Neuronal stem cell (in vitro differentiated cells): ENCODE data around the gene TXNDC8.

Source experiments
- DNase-seq: peaks from one replicate; pipeline ENCODE4 v3.0.0-alpha.2; 2013; ENCODE audit warnings: low spot score
- H2AFZ ChIP-seq: one replicate; pipeline ENCODE4 v1.6.1; 2013; ENCODE audit warnings: mild to moderate bottlenecking, low read length, inconsistent platforms
- H2AK5ac ChIP-seq: 2 replicates; pipeline ENCODE4 v1.6.1; 2013; ENCODE audit warnings: low read depth, mild to moderate bottlenecking, inconsistent platforms, low read length, moderate library complexity, mixed read lengths
- H2BK120ac ChIP-seq: 2 replicates; pipeline ENCODE4 v1.6.1; 2013; ENCODE audit warnings: low read depth, mild to moderate bottlenecking, inconsistent platforms, low read length, moderate library complexity, mixed read lengths
- H2BK12ac ChIP-seq: one replicate; pipeline ENCODE4 v1.6.1; 2013; ENCODE audit warnings: low read length, inconsistent platforms
- H2BK15ac ChIP-seq: 2 replicates; pipeline ENCODE4 v1.6.1; 2013; ENCODE audit warnings: mild to moderate bottlenecking, low read length, inconsistent platforms, mixed read lengths
- H2BK5ac ChIP-seq: one replicate; pipeline ENCODE4 v1.6.1; 2013; ENCODE audit warnings: inconsistent platforms, mild to moderate bottlenecking, low read length, moderate library complexity
- H3K14ac ChIP-seq: one replicate; pipeline ENCODE4 v1.6.1; 2013; ENCODE audit warnings: low read length, inconsistent platforms
- H3K18ac ChIP-seq: 2 replicates; pipeline ENCODE4 v1.6.1; 2013; ENCODE audit warnings: low read length, inconsistent platforms
- H3K23ac ChIP-seq: 2 replicates; pipeline ENCODE4 v1.6.1; 2013; ENCODE audit warnings: low read depth, mild to moderate bottlenecking, mixed read lengths, low read length, inconsistent platforms; ENCODE audit not compliant: poor library complexity
- H3K27ac ChIP-seq: replicated peaks from 3 replicates; pipeline ENCODE4 v1.5.1; 2013; ENCODE audit warnings: low read length, inconsistent platforms
- H3K27me3 ChIP-seq, 3 experiments: 2 replicates each; pipeline ENCODE4 v1.6.1; 2013; ENCODE audit warnings: low read length in 3 of 3, mild to moderate bottlenecking in 2 of 3, inconsistent platforms in 1 of 3, low read depth in 1 of 3, mixed read lengths in 1 of 3, moderate library complexity in 1 of 3; ENCODE audit not compliant: control insufficient read depth in 3 of 3, insufficient read depth in 3 of 3
- H3K36me3 ChIP-seq, 2 donors: replicated peaks in 1 of 2; 2 replicates each; pipeline ENCODE4 v1.6.1; 2013; ENCODE audit warnings: low read length in 2 of 2; ENCODE audit not compliant: control insufficient read depth in 2 of 2, insufficient read depth in 2 of 2
- H3K4ac ChIP-seq: 2 replicates; pipeline ENCODE4 v1.6.1; 2013; ENCODE audit warnings: inconsistent platforms, mild to moderate bottlenecking, low read length, moderate library complexity
- H3K4me1 ChIP-seq, 2 donors: 1 replicate in 1 of 2; 2 replicates in 1 of 2; pipeline ENCODE4 v1.6.1; 2013; ENCODE audit warnings: low read length in 2 of 2, low read depth in 1 of 2; ENCODE audit not compliant: control insufficient read depth in 2 of 2, insufficient read depth in 1 of 2
- H3K4me2 ChIP-seq: one replicate; pipeline ENCODE4 v1.6.1; 2013; ENCODE audit warnings: mild to moderate bottlenecking, low read length, inconsistent platforms; ENCODE audit not compliant: insufficient read depth, poor library complexity, severe bottlenecking
- H3K4me3 ChIP-seq, 2 donors: 2 replicates each; pipeline ENCODE4 v1.5.1; 2013; ENCODE audit warnings: low read length in 2 of 2, mild to moderate bottlenecking in 2 of 2, inconsistent platforms in 1 of 2, moderate library complexity in 1 of 2
- H3K79me1 ChIP-seq: one replicate; pipeline ENCODE4 v1.6.1; 2013; ENCODE audit warnings: low read depth, mild to moderate bottlenecking, inconsistent platforms, low read length, moderate library complexity
- H3K9ac ChIP-seq: one replicate; pipeline ENCODE4 v1.6.1; 2013; ENCODE audit warnings: mild to moderate bottlenecking, low read depth, low read length, inconsistent platforms; ENCODE audit not compliant: poor library complexity
- H3K9me3 ChIP-seq, 2 donors: replicated peaks in 1 of 2; 2 replicates each; pipeline versions ENCODE3 to v1.6.1; 2013; ENCODE audit warnings: low read length in 2 of 2, mild to moderate bottlenecking in 2 of 2, inconsistent platforms in 1 of 2, low read depth in 1 of 2, mixed read lengths in 1 of 2, moderate library complexity in 1 of 2; ENCODE audit not compliant: control insufficient read depth in 2 of 2, insufficient read depth in 1 of 2
- H4K8ac ChIP-seq: one replicate; pipeline ENCODE4 v1.6.1; 2013; ENCODE audit warnings: low read depth, mild to moderate bottlenecking, inconsistent platforms, low read length, moderate library complexity
- H4K91ac ChIP-seq: one replicate; pipeline ENCODE4 v1.6.1; 2013; ENCODE audit warnings: low read length, low read depth, mild to moderate bottlenecking, inconsistent platforms; ENCODE audit not compliant: poor library complexity
- WGBS, 2 donors: extraction: QIAGEN DNeasy Blood & Tissue Kit; methylation state at CpG; one replicate each; pipeline ENCODE4 v1.1.7; 2013; ENCODE audit warnings: missing lambda C conversion rate in 2 of 2, mixed read lengths in 1 of 2; ENCODE audit not compliant: insufficient read length in 2 of 2, insufficient replicate concordance in 1 of 2; ENCODE audit errors: extremely low coverage in 2 of 2; 5-methylcytosine and 5-hydroxymethylcytosine counted together

Gene TXNDC8

DNA sequence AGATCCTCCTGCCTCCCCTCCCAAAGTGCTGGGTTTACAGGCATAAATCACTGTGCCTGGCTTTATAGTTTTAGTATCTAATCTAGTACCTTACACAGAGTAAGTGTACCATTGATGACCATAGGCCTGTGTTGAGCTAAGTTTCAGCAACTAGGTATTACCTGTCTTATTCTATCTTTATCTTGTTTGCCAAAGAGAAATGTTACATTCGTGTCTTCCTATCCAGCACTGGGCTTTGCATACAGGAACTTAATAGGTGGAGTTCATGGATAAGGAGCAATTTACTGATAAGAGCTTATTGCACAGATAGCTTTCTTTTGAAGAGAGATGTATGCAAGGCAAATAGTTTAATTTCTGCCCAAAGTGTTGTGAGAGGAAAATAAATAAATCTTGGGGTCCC, 30.5 kb downstream of the TXNDC8 start:
- H3K27me3 ChIP-seq = peaks cover 0 to 4% (median 0%) of the 10 kb centered on the region in 3 experiments

DNA sequence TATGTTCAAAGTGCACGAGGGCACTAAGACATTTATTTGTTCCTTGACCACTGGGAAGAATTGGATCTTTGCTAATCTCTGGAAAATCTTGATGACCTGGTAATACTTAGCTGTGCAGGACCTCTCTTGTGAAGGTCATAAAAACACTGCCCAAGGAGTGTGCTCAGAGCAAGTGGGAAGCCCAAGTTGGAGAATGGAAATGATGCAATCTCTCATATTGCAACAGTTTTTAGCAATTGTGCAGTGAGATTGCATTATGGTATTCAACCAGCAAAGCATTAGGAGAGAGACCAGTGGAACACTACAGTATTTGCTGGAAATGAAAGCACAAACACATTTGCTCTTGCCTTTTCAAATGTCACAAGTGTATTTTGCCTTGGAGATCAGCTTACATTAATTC, 34.5 kb downstream of the TXNDC8 start:
- Histone ChIP-seq H4K8ac (no peak overlapping the region), H3K27ac (no peak overlapping the region), H2BK5ac (no peak overlapping the region), H3K9me3 (no peaks in the 10 kb centered on the region), H2BK12ac (no peak overlapping the region), H3K18ac (no peak overlapping the region), H3K4me3 (no peak overlapping the region), H3K36me3 (no peaks in the 10 kb centered on the region), H2AFZ (no peak overlapping the region), H4K91ac (no peak overlapping the region), H3K4ac (no peak overlapping the region), H3K79me1 (no peaks in the 10 kb centered on the region), H3K14ac (no peak overlapping the region), H3K27me3 (peaks cover 0 to 4% (median 0%) of the 10 kb centered on the region in 3 experiments), H3K9ac (no peak overlapping the region), H2BK120ac (no peak overlapping the region), H2BK15ac (no peak overlapping the region), H3K23ac (no peak overlapping the region), H3K4me2 (no peak overlapping the region), H3K4me1 (no peaks in the 10 kb centered on the region), H2AK5ac (no peak overlapping the region)
- no CpG with 5 or more reads among the region's 1 CpG for WGBS, 2 donors
- DNase-seq = no peak

More for the DNA sequence above, 30.5 kb downstream of the TXNDC8 start:
- Histone ChIP-seq H4K91ac (no peak overlapping the region), H3K23ac (no peak overlapping the region), H2AK5ac (no peak overlapping the region), H3K4me1 (no peaks in the 10 kb centered on the region), H3K4me2 (no peak overlapping the region), H3K14ac (no peak overlapping the region), H3K4me3 (no peak overlapping the region), H2BK120ac (no peak overlapping the region), H4K8ac (no peak overlapping the region), H3K4ac (no peak overlapping the region), H3K79me1 (no peaks in the 10 kb centered on the region), H3K36me3 (no peaks in the 10 kb centered on the region), H2BK15ac (no peak overlapping the region), H3K9ac (no peak overlapping the region), H2AFZ (no peak overlapping the region), H3K18ac (no peak overlapping the region), H3K27ac (no peak overlapping the region), H2BK12ac (no peak overlapping the region), H3K9me3 (no peaks in the 10 kb centered on the region), H2BK5ac (no peak overlapping the region)
- no CpG with 5 or more reads among the region's 1 CpG for WGBS, 2 donors
- no peak for DNase-seq

DNA sequence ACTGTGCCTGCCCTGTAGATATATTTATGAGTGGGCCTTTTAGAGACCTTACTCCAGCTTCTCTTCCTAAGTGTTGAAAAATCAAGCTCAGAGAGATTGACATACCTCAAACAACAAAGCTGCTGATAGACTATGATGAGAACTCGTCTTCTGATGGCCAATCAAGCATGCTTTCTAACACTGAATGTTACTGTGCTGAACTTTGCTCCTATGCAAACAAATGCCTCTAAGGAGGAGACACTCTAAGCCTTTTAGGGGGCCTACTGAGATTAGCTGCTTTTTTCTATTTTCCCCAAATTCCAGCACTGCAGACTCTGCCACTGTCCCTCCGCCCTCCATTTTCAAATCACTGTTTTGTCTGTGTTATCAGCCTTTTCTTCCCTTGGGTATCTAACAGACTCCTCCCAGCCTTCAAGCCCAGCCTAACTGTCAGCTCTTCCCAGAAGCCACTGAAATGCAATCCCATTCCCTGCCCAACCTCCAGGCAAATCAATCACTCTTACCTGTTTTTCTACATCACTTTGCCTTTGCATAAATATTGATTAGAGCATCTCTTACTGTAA, 39.5 kb downstream of the TXNDC8 start:
- H3K4me3 ChIP-seq = no peak overlapping the region
- no peak overlapping the region for H4K91ac ChIP-seq
- H3K4me2 ChIP-seq = no peak overlapping the region
- H4K8ac ChIP-seq = no peak overlapping the region
- no peaks in the 10 kb centered on the region for H3K9me3 ChIP-seq
- H3K23ac ChIP-seq = no peak overlapping the region
- H3K4ac ChIP-seq = no peak overlapping the region
- H3K27me3 ChIP-seq = no peaks in the 10 kb centered on the region
- H2BK12ac ChIP-seq = no peak overlapping the region
- H2AFZ ChIP-seq = no peak overlapping the region
- no peak overlapping the region for H2AK5ac ChIP-seq
- no peaks in the 10 kb centered on the region for H3K36me3 ChIP-seq
- no peaks in the 10 kb centered on the region for H3K4me1 ChIP-seq
- H3K27ac ChIP-seq = no peak overlapping the region
- no peak overlapping the region for H2BK120ac ChIP-seq
- WGBS, 2 donors = no CpG with 5 or more reads among the region's 2 CpGs
- no peak for DNase-seq
- no peak overlapping the region for H2BK5ac ChIP-seq
- no peaks in the 10 kb centered on the region for H3K79me1 ChIP-seq
- H3K14ac ChIP-seq = no peak overlapping the region
- no peak overlapping the region for H2BK15ac ChIP-seq
- H3K18ac ChIP-seq = no peak overlapping the region
- H3K9ac ChIP-seq = no peak overlapping the region

DNA sequence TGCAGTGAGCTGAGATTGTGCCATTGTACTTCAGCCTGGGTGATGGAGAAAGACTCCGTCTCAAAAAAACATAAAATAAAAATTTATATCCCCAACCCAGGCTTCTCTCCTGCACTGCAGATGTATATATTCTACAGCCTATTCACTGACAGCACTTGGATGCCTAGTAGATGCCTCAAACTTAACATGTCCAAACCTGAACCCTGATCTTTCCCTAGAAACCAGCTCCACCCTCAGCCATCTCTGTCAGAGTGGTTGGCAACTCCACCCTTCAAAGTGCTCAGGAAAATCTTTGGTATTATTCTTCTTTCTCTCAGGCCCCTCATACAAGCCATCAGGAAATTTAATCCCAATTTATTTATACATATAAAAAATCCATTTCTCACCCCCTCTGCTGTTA, 44.4 kb downstream of the TXNDC8 start:
- Histone ChIP-seq H3K27me3 (peaks cover 0 to 5% (median 0%) of the 10 kb centered on the region in 3 experiments), H2BK12ac (no peak overlapping the region), H3K79me1 (no peaks in the 10 kb centered on the region), H2BK120ac (no peak overlapping the region), H3K9ac (no peak overlapping the region), H3K4ac (no peak overlapping the region), H3K18ac (no peak overlapping the region), H3K4me3 (no peak overlapping the region), H3K14ac (no peak overlapping the region), H3K27ac (no peak overlapping the region), H2AK5ac (no peak overlapping the region), H4K91ac (no peak overlapping the region), H3K23ac (no peak overlapping the region), H3K36me3 (no peaks in the 10 kb centered on the region), H2AFZ (no peak overlapping the region), H3K4me2 (no peak overlapping the region), H4K8ac (no peak overlapping the region), H3K4me1 (no peaks in the 10 kb centered on the region), H3K9me3 (no peaks in the 10 kb centered on the region), H2BK15ac (no peak overlapping the region), H2BK5ac (no peak overlapping the region)
- WGBS, 2 donors = no CpG with 5 or more reads among the region's 1 CpG
- DNase-seq = no peak
